Esophagus muscularis mucosa (tissue), 3 donors: ENCODE measurements around the gene UGGT1.

Experiments
- CTCF ChIP-seq, 3 experiments: fragments of 200-600 bp in 2 of 3; fragments of 450-650 bp in 1 of 3; sonication (generic) in 2 of 3; IDR thresholded peaks; one replicate each; pipeline ENCODE4 v1.5.1; 2017 to 2019; ENCODE audit warnings: antibody characterized with exemption in 3 of 3, mild to moderate bottlenecking in 2 of 3, moderate library complexity in 1 of 3
- POLR2A ChIP-seq: fragments of 450-650 bp; IDR thresholded peaks from one replicate; pipeline ENCODE4 v1.6.1; 2017; ENCODE audit warnings: antibody characterized with exemption, moderate library complexity, mild to moderate bottlenecking, low read depth

DNA sequence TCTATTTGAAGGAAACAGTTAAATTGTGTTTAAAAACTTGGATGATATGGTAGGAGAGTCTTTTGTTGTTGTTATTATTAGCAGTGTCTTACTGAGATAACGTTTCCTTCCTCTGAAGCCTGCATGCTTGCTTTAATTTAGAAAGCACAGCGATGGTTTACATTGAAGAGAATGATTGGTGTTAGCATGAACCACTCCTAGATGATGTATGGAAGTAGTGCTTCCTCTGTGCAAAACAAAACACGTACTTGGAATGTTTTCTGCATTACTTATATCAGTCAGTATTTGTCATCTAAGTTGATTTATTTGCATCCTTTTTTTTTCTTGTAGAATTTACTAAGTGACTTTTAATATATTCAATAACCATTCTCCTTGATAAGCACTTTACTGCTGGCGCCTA, 89.0 kb downstream of the UGGT1 start:
- TF ChIP-seq CTCF (IDR thresholded peaks at IDR 0.05) (no peak), POLR2A (no peak)
